GM20000 (cell line): Measurements from ENCODE around the gene KCNMB2.

Source experiments
- DNase-seq: peaks from one replicate; pipeline ENCODE4 v3.0.0; 2012; ENCODE audit warnings: low spot score
- TF ChIP-seq, protein P1 (sequence below): IDR thresholded peaks from 2 replicates; pipeline ENCODE4 v1.5.1; 2012; ENCODE audit warnings: mild to moderate bottlenecking, control low read depth; ENCODE audit errors: extremely low read depth, missing control alignments

KCNMB2 gene

DNA sequence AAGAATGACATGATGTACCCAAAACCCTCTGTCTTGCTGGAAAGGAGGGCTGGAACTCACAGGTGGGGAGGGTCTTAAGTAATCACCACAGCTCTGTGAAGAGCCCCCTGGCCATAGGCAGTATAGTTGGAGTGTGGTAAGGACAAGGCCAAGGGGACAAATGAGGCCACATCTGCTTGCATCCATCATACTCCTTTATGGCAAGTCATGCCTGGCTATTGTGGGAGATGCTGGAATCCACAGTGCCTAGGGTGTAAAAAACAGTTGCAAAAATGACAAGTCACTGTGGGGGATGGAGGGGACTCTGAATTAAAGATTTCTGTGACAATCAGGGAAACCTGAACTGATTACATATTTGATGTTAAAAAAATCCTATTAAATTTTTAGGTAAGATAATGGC, 258.5 kb downstream of the KCNMB2 start:
- DNase-seq: no peak
- TF ChIP-seq, protein P1, sequence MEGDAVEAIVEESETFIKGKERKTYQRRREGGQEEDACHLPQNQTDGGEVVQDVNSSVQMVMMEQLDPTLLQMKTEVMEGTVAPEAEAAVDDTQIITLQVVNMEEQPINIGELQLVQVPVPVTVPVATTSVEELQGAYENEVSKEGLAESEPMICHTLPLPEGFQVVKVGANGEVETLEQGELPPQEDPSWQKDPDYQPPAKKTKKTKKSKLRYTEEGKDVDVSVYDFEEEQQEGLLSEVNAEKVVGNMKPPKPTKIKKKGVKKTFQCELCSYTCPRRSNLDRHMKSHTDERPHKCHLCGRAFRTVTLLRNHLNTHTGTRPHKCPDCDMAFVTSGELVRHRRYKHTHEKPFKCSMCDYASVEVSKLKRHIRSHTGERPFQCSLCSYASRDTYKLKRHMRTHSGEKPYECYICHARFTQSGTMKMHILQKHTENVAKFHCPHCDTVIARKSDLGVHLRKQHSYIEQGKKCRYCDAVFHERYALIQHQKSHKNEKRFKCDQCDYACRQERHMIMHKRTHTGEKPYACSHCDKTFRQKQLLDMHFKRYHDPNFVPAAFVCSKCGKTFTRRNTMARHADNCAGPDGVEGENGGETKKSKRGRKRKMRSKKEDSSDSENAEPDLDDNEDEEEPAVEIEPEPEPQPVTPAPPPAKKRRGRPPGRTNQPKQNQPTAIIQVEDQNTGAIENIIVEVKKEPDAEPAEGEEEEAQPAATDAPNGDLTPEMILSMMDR: no peak

GRCh38 chr3:178795349-178795748, 259.1 kb downstream of the KCNMB2 start:
- TF ChIP-seq, protein P1: no peak
- DNase-seq: no peak

- DNase-seq: no peak
- TF ChIP-seq, protein P1: no peak
Observed at GRCh38 chr3:178802259-178802658, 266.0 kb downstream of the KCNMB2 start.

GRCh38 chr3:178802993-178803693, 266.9 kb downstream of the KCNMB2 start:
- no peak for DNase-seq
- TF ChIP-seq, protein P1: no peak

DNA sequence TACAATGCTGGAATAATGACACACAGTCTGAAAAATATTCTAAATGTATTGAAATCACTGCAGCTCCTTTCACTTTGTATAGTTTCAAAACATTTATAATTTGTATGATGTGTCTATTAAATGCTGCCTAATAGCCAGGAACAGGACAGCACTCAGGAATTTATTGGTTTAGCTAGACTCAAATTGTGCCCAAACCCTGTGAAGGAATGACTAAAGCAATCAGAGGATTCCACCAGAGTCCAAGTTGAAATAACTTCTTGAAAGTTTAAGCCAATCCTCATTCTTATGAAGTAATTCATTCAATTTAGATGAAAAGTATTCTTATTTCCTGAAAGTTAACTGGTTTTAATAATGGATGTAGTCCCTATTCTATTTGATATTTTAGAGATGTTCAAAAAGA, 268.4 kb downstream of the KCNMB2 start:
- DNase-seq: no peak
- TF ChIP-seq, protein P1: no peak

GRCh38 chr3:178805741-178806140, 269.5 kb downstream of the KCNMB2 start:
- DNase-seq: no peak
- TF ChIP-seq, protein P1: no peak

DNA sequence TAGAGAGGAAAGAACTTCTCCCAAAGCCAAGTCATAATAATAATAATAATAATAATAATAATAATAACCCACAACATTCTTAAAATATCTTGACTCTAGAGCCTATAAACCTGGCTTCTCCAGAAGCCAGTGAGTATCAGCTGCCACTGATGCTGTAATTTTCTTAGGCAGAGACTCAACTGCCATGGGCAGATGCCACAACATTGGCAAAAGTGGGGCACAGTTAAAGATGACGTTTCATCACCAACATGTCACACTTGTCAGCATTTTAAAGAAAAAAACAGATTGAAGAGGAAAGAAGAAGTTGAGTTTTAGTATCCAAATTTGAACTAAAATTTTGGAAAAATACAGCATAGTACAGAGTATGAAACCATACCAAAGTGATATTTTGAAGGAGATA, 270.4 kb downstream of the KCNMB2 start:
- DNase-seq: no peak

More for the DNA sequence above, 270.4 kb downstream of the KCNMB2 start:
- TF ChIP-seq, protein P1: no peak
